Measurements from ENCODE around the gene DOCK2. TPM values are rescaled to one million over a fixed set of nuclear protein-coding genes. Genes with fewer than 3 reads are reported as not detected.

Gene DOCK2
- total RNA-seq, 1 donor from 2014 or later, result 108 TPM

DNA sequence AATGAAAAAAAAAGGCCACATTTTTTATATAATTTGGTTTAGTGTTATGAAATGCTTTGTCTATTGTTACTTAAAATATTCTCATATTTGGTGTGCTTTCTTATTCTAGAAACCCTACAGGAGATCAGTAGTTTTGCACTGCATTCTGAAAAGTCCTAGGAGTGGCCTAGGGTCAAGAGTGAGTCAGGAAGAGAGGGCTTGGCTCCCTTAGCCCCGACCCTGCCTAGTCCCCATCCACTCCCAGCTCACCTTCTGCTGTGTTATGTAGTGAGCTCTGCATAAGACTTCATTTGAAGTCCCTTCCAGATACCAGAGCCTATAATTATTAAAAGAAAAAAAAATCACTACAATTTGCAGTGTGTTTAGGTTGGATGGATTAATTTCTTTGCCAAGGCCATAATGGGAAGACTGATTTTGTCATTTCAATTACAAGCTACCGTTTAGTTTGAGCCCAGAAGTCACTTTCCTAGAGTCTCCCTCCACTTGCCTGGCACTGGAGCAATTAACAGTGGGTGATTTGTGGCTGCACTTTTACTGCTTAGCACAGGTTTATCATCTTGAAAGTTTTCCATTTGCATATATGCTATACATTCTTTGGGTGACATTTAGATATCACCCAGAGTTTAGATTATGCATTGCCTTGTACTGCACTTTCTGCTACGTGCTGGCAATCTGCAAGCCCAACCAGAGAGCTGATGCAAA, 199.9 kb downstream of the DOCK2 start:
- H3K27ac ChIP-seq, result no peak overlapping the region
- ATAC-seq (no peak), DNase-seq (no peak)
- intact Hi-C loops (cut with DNase I), result no loop called here
- H3K9me3 ChIP-seq, result no peaks in the 10 kb centered on the region
- no peaks in the 10 kb centered on the region for H3K4me1 ChIP-seq
- H3K4me3 ChIP-seq, result no peak overlapping the region
- H3K36me3 ChIP-seq, result peaks cover 4% of the 10 kb centered on the region
- H3K27me3 ChIP-seq (ENCODE audit: low read depth), result no peaks in the 10 kb centered on the region
- TF ChIP-seq, protein P1, sequence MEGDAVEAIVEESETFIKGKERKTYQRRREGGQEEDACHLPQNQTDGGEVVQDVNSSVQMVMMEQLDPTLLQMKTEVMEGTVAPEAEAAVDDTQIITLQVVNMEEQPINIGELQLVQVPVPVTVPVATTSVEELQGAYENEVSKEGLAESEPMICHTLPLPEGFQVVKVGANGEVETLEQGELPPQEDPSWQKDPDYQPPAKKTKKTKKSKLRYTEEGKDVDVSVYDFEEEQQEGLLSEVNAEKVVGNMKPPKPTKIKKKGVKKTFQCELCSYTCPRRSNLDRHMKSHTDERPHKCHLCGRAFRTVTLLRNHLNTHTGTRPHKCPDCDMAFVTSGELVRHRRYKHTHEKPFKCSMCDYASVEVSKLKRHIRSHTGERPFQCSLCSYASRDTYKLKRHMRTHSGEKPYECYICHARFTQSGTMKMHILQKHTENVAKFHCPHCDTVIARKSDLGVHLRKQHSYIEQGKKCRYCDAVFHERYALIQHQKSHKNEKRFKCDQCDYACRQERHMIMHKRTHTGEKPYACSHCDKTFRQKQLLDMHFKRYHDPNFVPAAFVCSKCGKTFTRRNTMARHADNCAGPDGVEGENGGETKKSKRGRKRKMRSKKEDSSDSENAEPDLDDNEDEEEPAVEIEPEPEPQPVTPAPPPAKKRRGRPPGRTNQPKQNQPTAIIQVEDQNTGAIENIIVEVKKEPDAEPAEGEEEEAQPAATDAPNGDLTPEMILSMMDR (IDR thresholded peaks at IDR 0.05), result no peak

DNA sequence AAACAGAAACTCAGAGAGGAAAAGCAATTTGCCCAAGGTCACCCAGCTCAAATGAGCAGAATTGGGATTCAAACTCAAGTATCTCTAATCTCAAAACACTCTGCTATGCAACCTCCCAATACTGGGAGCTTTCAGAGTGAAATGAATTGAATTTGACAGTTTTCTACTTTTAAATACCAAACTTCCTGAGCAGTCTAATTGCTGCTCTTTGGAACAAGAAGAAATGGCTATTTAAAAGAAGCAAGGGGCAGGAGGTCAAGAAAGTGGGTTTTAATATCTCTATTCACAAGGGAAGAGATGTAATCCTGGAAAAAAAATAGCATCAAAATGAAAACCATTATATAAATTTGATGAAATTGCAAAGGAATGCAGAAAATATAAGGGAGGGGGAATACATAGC, 200.6 kb downstream of the DOCK2 start:
- DNase-seq, result no peak
- Histone ChIP-seq H3K36me3 (peaks cover 9% of the 10 kb centered on the region), H3K9me3 (no peaks in the 10 kb centered on the region), H3K27ac (no peak overlapping the region), H3K27me3 (ENCODE audit: low read depth) (no peaks in the 10 kb centered on the region), H3K4me1 (no peaks in the 10 kb centered on the region), H3K4me3 (no peak overlapping the region)
- TF ChIP-seq, protein P1 (IDR thresholded peaks at IDR 0.05), result no peak
- intact Hi-C loops (cut with DNase I), result no loop called here
- no peak for ATAC-seq

DNA sequence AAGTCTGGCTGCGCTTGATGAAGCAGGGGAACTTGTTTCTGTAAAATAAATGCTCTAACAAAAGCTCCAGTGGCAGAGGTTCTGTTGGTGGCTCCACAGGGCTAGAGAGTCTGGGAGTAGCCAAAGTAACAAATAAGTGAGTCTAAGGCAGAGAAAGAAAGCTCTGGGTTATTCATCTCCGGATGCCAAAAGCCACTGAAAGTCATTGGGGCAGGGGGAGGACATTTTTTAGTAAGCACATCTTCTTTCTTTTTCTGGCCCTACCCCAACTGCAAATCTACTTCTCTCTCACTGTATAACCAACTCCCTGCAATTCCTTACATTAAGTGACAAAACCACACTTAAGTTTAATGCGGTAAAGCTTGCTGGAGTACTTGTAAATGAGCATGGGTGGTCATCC, 201.6 kb downstream of the DOCK2 start:
- H3K9me3 ChIP-seq, result no peaks in the 10 kb centered on the region
- TF ChIP-seq, protein P1 (IDR thresholded peaks at IDR 0.05), result no peak
- ATAC-seq (no peak), DNase-seq (no peak)
- H3K36me3 ChIP-seq, result peaks cover 9% of the 10 kb centered on the region
- H3K4me1 ChIP-seq, result no peaks in the 10 kb centered on the region
- intact Hi-C loops (cut with DNase I), result no loop called here
- H3K27me3 ChIP-seq (ENCODE audit: low read depth), result no peaks in the 10 kb centered on the region
- no peak overlapping the region for H3K4me3 ChIP-seq
- no peak overlapping the region for H3K27ac ChIP-seq

DNA sequence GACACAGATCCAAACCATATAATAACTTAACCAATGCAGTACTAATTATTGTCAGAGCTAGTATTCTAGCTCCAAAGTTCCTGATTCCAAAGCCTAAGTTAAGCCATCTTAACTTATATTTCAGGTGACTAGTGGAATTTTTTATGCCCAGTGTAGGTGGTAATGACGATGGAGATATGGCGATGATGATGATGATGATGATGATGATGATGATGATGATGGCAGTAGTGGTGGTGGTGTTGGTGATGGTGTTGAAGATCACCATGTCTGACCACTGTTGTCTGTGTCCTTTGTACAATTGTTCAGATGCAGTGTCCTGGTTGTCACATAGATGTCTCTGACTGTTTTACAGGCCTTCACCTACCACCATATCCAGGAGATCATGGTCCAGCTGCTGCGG, 203.3 kb downstream of the DOCK2 start:
- Histone ChIP-seq H3K4me3 (no peak overlapping the region), H3K9me3 (no peaks in the 10 kb centered on the region), H3K4me1 (no peaks in the 10 kb centered on the region), H3K27ac (no peak overlapping the region), H3K27me3 (ENCODE audit: low read depth) (no peaks in the 10 kb centered on the region), H3K36me3 (peaks cover 9% of the 10 kb centered on the region)
- ATAC-seq (no peak), DNase-seq (no peak)
- TF ChIP-seq, protein P1 (IDR thresholded peaks at IDR 0.05), result no peak
- intact Hi-C loops (cut with DNase I), result no loop called here

DNA sequence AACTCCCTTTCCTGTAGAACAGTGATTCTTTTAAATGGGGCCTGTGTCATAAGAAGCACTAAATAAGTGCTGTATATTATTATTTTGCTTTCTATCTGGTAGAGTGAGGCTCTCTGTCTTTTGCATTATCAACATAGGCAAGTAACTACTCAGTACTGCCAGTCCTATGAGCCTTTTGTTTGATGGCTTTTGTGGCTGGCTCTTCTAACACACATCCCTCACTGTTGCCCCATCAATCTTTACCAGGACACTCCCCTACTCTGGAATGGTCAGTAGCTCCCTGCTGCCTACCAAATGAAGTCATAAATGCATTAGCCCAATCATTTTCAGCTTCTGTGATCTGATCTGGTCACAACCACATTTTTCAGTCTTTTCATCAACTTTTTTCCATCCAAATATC, 205.6 kb downstream of the DOCK2 start:
- Histone ChIP-seq H3K36me3 (peaks cover 9% of the 10 kb centered on the region), H3K27ac (no peak overlapping the region), H3K4me1 (no peaks in the 10 kb centered on the region), H3K27me3 (ENCODE audit: low read depth) (no peaks in the 10 kb centered on the region), H3K4me3 (no peak overlapping the region), H3K9me3 (no peaks in the 10 kb centered on the region)
- TF ChIP-seq, protein P1 (IDR thresholded peaks at IDR 0.05), result no peak
- ATAC-seq (no peak), DNase-seq (no peak)
- intact Hi-C loops (cut with DNase I), result no loop called here
